Renal pelvis (tissue), 4 donors: Measurements from ENCODE around the gene SLC25A53. TPM values are rescaled to one million over a fixed set of nuclear protein-coding genes. Genes with fewer than 3 reads are reported as not detected.
"Not testable (repeated sequence)": the region's sequence is repeated elsewhere in the genome, so short reads cannot be mapped to it uniquely, and the experiment has no call there.

Experiments
- DNase-seq: peaks from one replicate; pipeline ENCODE4 v3.0.0-alpha.2; 2013
- polyA plus RNA-seq, 3 donors: library from polyadenylated mRNA; unstranded; fragments of 120-200 nt; gene quantifications; one replicate each; pipeline ENCODE4 v1.2.1, GENCODE V29; 2013; ENCODE audit not compliant: insufficient read length in 3 of 3

The SLC25A53 gene
- polyA plus RNA-seq, 3 donors = 9.3 to 15.5 (median 12.6) TPM

- DNase-seq = peak; percentile 86
These were observed 20.4 kb downstream of the SLC25A53 start for GRCh38 chrX:104136241-104137019.

GRCh38 chrX:104135677-104136076 lies 21.1 kb downstream of the SLC25A53 start:
- DNase-seq = no peak

- no peak for DNase-seq
These were observed 22.1 kb downstream of the SLC25A53 start for GRCh38 chrX:104134583-104135261.

GRCh38 chrX:104130808-104131207 lies 26.0 kb downstream of the SLC25A53 start:
- DNase-seq = no peak

- DNase-seq = no peak
These were observed 30.0 kb downstream of the SLC25A53 start for GRCh38 chrX:104126856-104127255.

- no peak for DNase-seq
These were observed 34.0 kb downstream of the SLC25A53 start for GRCh38 chrX:104122829-104123228.

GRCh38 chrX:104118765-104119164 lies 38.0 kb downstream of the SLC25A53 start:
- no peak for DNase-seq

GRCh38 chrX:104117759-104118158 lies 39.0 kb downstream of the SLC25A53 start:
- no peak for DNase-seq

GRCh38 chrX:104113222-104113965 lies 43.4 kb downstream of the SLC25A53 start:
- DNase-seq = peak; percentile 57

- DNase-seq = peak; percentile 66
These were observed 44.4 kb downstream of the SLC25A53 start, which contains the start of gene ZCCHC18 for GRCh38 chrX:104112326-104112951. ZCCHC18 (plus strand) TSS chrX:104112523; CDS start chrX:104114112, 1,589 bp downstream.

GRCh38 chrX:104110491-104111240 lies 46.1 kb downstream of the SLC25A53 start:
- DNase-seq = not testable (repeated sequence)

GRCh38 chrX:104108955-104109354 lies 47.9 kb downstream of the SLC25A53 start:
- no peak for DNase-seq

GRCh38 chrX:104105330-104106262 lies 51.2 kb downstream of the SLC25A53 start:
- DNase-seq = no peak

GRCh38 chrX:104104676-104105075 lies 52.1 kb downstream of the SLC25A53 start:
- DNase-seq = no peak

GRCh38 chrX:104098919-104099318 lies 57.9 kb downstream of the SLC25A53 start:
- DNase-seq = no peak

GRCh38 chrX:104098151-104098808 lies 58.5 kb downstream of the SLC25A53 start:
- peak; percentile 54 for DNase-seq

GRCh38 chrX:104085919-104086318 lies 70.9 kb downstream of the SLC25A53 start:
- no peak for DNase-seq

- DNase-seq = no peak
These were observed 71.3 kb downstream of the SLC25A53 start for GRCh38 chrX:104085477-104085876.

GRCh38 chrX:104084534-104085277 lies 72.1 kb downstream of the SLC25A53 start:
- no peak for DNase-seq
